HepG2 (cell line): ENCODE data around the gene DPEP1. TPM values are rescaled to one million over a fixed set of nuclear protein-coding genes. Genes with fewer than 3 reads are reported as not detected.

Experiments used
- GLMP ChIP-seq: sonication (generic); formaldehyde crosslinking; IDR thresholded peaks from 2 replicates; pipeline ENCODE4 v1.9.0; 2021; ENCODE audit warnings: missing genetic modification reagents, mild to moderate bottlenecking, borderline replicate concordance
- GMEB1 ChIP-seq: sonication (generic); formaldehyde crosslinking; IDR thresholded peaks from 2 replicates; pipeline ENCODE4 v1.5.1; 2020; ENCODE audit warnings: missing genetic modification reagents, mild to moderate bottlenecking, borderline replicate concordance
- IKZF4 ChIP-seq: sonication (generic); formaldehyde crosslinking; IDR thresholded peaks from 2 replicates; pipeline ENCODE4 v1.5.1; 2020; ENCODE audit warnings: borderline replicate concordance, mild to moderate bottlenecking, low read depth, missing genetic modification reagents; ENCODE audit errors: not compliant biosample characterization
- NBN ChIP-seq: fragments of 450-650 bp; conservative IDR thresholded peaks from 2 replicates; pipeline ENCODE4 v1.6.1; 2017
- NONO ChIP-seq, 2 experiments: fragments of 450-650 bp in 1 of 2; sonication (generic) in 1 of 2; formaldehyde crosslinking in 1 of 2; IDR thresholded peaks in 1 of 2; conservative IDR thresholded peaks in 1 of 2; 2 replicates each; pipeline versions ENCODE4 v1.6.1 to v1.8.0; 2017 to 2022; ENCODE audit warnings: mild to moderate bottlenecking in 1 of 2, missing genetic modification reagents in 1 of 2, moderate library complexity in 1 of 2
- PITX1 ChIP-seq: sonication (generic); formaldehyde crosslinking; IDR thresholded peaks from 2 replicates; pipeline ENCODE4 v1.5.1; 2020; ENCODE audit warnings: mild to moderate bottlenecking, missing genetic modification reagents
- ZNF205 ChIP-seq: IDR thresholded peaks from 2 replicates; pipeline ENCODE4 v1.6.1; 2018; ENCODE audit warnings: missing biosample characterization, missing genetic modification reagents
- ZNF275 ChIP-seq: sonication (generic); formaldehyde crosslinking; IDR thresholded peaks from 2 replicates; pipeline ENCODE4 v1.8.0; 2022; ENCODE audit warnings: missing genetic modification reagents, mild to moderate bottlenecking, inconsistent platforms, borderline replicate concordance
- ZNF446 ChIP-seq: sonication (generic); formaldehyde crosslinking; IDR thresholded peaks from 2 replicates; pipeline ENCODE4 v1.5.0; 2020; ENCODE audit warnings: mild to moderate bottlenecking, missing genetic modification reagents
- ZSCAN12 ChIP-seq: sonication (generic); formaldehyde crosslinking; IDR thresholded peaks from 2 replicates; pipeline ENCODE4 v1.9.0; 2021; ENCODE audit warnings: mild to moderate bottlenecking, missing genetic modification reagents
- polyA plus RNA-seq, 8 experiments: library from polyadenylated mRNA; depleted of rRNA in 3 of 8; stranded (reverse) in 7 of 8; unstranded in 1 of 8; fragments of >200 nt; fragmentation: Illumina TruSeq in 4 of 8; extraction: Trizol in 4 of 8; gene quantifications; 2 replicates each; pipeline versions ENCODE4 v1.2.1 to v1.2.3, GENCODE V29; 2011 to 2016; ENCODE audit warnings: low read depth in 4 of 8, missing spikeins in 1 of 8, mixed read lengths in 1 of 8; ENCODE audit not compliant: insufficient read depth in 1 of 8
- total RNA-seq, 5 experiments: library from RNA; depleted of rRNA; stranded (reverse); fragments of >200 nt; fragmentation: Illumina TruSeq; extraction: Trizol; gene quantifications; 2 replicates each; pipeline ENCODE4 v1.2.3, GENCODE V29; 2016; ENCODE audit warnings: low read depth in 1 of 5
- TF ChIP-seq, protein P1 (sequence below): fragments of 450-650 bp; IDR thresholded peaks from 2 replicates; pipeline ENCODE4 v1.6.1; 2016
- TF ChIP-seq, protein P2 (sequence below): sonication (generic); formaldehyde crosslinking; IDR thresholded peaks from 2 replicates; pipeline ENCODE4 v1.5.0; 2020; ENCODE audit warnings: missing genetic modification reagents, mild to moderate bottlenecking, borderline replicate concordance
- TF ChIP-seq, protein P3 (sequence below): sonication (generic); formaldehyde crosslinking; IDR thresholded peaks from 2 replicates; pipeline ENCODE4 v1.4.0; 2020; ENCODE audit warnings: missing genetic modification reagents, mild to moderate bottlenecking, borderline replicate concordance

The DPEP1 gene
- total and polyA plus RNA-seq, 2 of the 13 experiments (the other 11 are each of a cell fraction or from before 2014, with no cell fraction given): 37.6 to 52.2 TPM

DNA sequence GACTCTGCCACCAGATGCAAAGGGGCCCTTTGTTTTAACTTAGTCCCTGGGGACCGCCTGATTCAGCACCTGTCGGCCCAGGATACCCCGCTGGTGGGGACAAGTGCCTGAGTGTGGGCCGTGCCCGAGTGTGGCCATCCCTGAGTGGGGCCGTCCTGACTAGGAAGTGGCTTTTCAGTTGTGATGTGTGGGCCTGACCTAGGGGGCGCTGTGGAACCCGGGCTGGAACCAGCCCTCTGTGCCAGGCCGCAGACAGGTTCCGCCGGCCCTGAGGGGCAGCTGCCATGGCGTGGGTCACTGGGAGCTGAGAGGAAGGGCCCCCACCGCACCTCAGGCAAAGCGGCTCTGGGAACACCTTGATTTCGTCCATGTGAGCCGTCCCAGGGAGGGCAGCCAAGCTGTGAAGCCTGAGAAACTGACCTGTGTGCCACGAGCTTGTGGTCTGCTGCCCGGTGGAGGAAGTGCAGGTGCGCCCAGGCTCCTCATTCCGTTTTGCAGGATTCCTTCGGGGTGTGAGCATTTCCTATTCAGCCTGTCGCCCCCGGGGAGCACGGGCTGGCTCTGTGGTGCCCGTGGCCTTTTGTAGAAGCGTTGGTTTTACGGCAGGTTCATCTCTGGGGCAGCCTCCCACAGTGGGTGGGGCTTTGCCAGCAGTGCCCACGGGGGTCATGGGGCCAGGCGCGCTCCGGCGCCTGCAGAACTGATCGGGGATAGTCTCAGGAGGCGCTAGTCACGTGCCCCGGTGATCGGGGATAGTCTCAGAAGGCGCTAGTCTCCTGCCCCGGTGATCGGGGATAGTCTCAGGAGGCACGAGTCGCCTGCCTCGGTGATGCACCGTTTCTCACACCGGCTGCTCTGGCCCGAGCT, 47.7 kb upstream of the DPEP1 start (continued):
- TF ChIP-seq IKZF4 (CRISPR knock-in tag) (peak; percentile 89), ZSCAN12 (CRISPR knock-in tag) (no peak), ZNF446 (0 out of 2 replicates have a peak, but pooled peaks have one; percentile 17), GMEB1 (CRISPR knock-in tag) (peak; percentile 47; the same call in 1 of the 2 replicates), NONO (IDR thresholded peaks at IDR 0.05) (no peak), NONO (CRISPR knock-in tag; conservative IDR thresholded peaks at IDR 0.05) (peak; percentile 80), GLMP (CRISPR knock-in tag) (no peak), ZNF275 (CRISPR knock-in tag) (peak; percentile 90), PITX1 (CRISPR knock-in tag) (0 out of 2 replicates have a peak, but pooled peaks have one; percentile 17), NBN (no peak), ZNF205 (CRISPR knock-in tag) (no peak; the same call in 1 of the 2 replicates)
- TF ChIP-seq, protein P1, sequence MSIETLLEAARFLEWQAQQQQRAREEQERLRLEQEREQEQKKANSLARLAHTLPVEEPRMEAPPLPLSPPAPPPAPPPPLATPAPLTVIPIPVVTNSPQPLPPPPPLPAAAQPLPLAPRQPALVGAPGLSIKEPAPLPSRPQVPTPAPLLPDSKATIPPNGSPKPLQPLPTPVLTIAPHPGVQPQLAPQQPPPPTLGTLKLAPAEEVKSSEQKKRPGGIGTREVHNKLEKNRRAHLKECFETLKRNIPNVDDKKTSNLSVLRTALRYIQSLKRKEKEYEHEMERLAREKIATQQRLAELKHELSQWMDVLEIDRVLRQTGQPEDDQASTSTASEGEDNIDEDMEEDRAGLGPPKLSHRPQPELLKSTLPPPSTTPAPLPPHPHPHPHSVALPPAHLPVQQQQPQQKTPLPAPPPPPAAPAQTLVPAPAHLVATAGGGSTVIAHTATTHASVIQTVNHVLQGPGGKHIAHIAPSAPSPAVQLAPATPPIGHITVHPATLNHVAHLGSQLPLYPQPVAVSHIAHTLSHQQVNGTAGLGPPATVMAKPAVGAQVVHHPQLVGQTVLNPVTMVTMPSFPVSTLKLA: no peak
- TF ChIP-seq, protein P2, sequence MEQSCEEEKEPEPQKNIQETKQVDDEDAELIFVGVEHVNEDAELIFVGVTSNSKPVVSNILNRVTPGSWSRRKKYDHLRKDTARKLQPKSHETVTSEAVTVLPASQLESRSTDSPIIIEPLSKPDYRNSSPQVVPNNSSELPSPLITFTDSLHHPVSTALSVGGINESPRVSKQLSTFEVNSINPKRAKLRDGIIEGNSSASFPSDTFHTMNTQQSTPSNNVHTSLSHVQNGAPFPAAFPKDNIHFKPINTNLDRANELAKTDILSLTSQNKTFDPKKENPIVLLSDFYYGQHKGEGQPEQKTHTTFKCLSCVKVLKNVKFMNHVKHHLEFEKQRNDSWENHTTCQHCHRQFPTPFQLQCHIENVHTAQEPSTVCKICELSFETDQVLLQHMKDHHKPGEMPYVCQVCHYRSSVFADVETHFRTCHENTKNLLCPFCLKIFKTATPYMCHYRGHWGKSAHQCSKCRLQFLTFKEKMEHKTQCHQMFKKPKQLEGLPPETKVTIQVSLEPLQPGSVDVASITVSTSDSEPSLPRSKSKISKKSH: peak; percentile 95
- TF ChIP-seq, protein P3, sequence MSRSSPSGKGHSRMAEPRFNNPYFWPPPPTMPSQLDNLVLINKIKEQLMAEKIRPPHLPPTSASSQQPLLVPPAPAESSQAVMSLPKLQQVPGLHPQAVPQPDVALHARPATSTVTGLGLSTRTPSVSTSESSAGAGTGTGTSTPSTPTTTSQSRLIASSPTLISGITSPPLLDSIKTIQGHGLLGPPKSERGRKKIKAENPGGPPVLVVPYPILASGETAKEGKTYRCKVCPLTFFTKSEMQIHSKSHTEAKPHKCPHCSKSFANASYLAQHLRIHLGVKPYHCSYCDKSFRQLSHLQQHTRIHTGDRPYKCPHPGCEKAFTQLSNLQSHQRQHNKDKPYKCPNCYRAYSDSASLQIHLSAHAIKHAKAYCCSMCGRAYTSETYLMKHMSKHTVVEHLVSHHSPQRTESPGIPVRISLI (CRISPR knock-in tag): no peak
